Fibroblast of lung (primary cell): ENCODE data around the gene CRLF2.
"Not testable (repeated sequence)": the region's sequence is repeated elsewhere in the genome, so short reads cannot be mapped to it uniquely, and the experiment has no call there.

Source experiments
- CTCF ChIP-seq, 2 donors: IDR thresholded peaks in 1 of 2; conservative IDR thresholded peaks in 1 of 2; 1 replicate in 1 of 2; 2 replicates in 1 of 2; pipeline ENCODE4 v1.5.1; 2011 to 2012; ENCODE audit warnings: low read length in 2 of 2, control low read depth in 1 of 2, inconsistent platforms in 1 of 2, low read depth in 1 of 2, mild to moderate bottlenecking in 1 of 2
- EZH2 ChIP-seq: IDR thresholded peaks from 2 replicates; pipeline ENCODE4 v1.5.1; 2012; ENCODE audit warnings: low read length, control low read depth, mild to moderate bottlenecking; ENCODE audit errors: missing control alignments

- not testable (repeated sequence) for TF ChIP-seq CTCF (conservative IDR thresholded peaks at IDR 0.05 in 1 of 2, IDR thresholded peaks at IDR 0.05 in 1 of 2; ENCODE audit: low read depth in 1 of 2, low read length in 2 of 2); EZH2
Observed at GRCh38 chrX:1228101-1228500, 15.7 kb upstream of the CRLF2 start.
